Measurements from ENCODE around the gene HSD17B7.

HSD17B7 gene

GRCh38 chr1:162857850-162858249 lies 67.3 kb downstream of the HSD17B7 start:
- DNase-seq (ENCODE audit: low read depth): no peak

- DNase-seq (ENCODE audit: low read depth): no peak
These were observed 68.7 kb downstream of the HSD17B7 start for GRCh38 chr1:162859191-162859590.

- no peak for DNase-seq (ENCODE audit: low read depth)
These were observed 70.6 kb downstream of the HSD17B7 start, which contains the start of gene CCDC190 for GRCh38 chr1:162861101-162861500. Gene CCDC190 (minus strand): TSS chr1:162861175. CDS start chr1:162859646, 1,529 bp downstream.

GRCh38 chr1:162861625-162862024 lies 71.1 kb downstream of the HSD17B7 start:
- DNase-seq (ENCODE audit: low read depth): no peak
